HFFc6 (cell line): ENCODE data around the gene ASTN2. TPM values are rescaled to one million over a fixed set of nuclear protein-coding genes. Genes with fewer than 3 reads are reported as not detected.

Experiments
- DNase-seq: peaks from one replicate; pipeline ENCODE4 v3.0.0-alpha.2; 2018
- H3K27ac Mint-ChIP-seq: 2 replicates; pipeline ENCODE4 v1.8.0; 2020; ENCODE audit warnings: mild to moderate bottlenecking, mixed read lengths
- H3K27me3 Mint-ChIP-seq: 2 replicates; pipeline ENCODE4 v1.8.0; 2021; ENCODE audit warnings: mild to moderate bottlenecking, moderate library complexity, mixed read lengths; ENCODE audit not compliant: insufficient read depth
- H3K36me3 Mint-ChIP-seq: 2 replicates; pipeline ENCODE4 v1.8.0; 2021; ENCODE audit warnings: low read depth, mixed read lengths
- H3K4me1 Mint-ChIP-seq: 2 replicates; pipeline ENCODE4 v1.8.0; 2020; ENCODE audit warnings: low read depth, mixed read lengths
- H3K4me3 Mint-ChIP-seq: 2 replicates; pipeline ENCODE4 v1.8.0; 2020; ENCODE audit warnings: mild to moderate bottlenecking, moderate library complexity, mixed read lengths
- H3K9me3 Mint-ChIP-seq: 2 replicates; pipeline ENCODE4 v1.8.0; 2020; ENCODE audit warnings: mild to moderate bottlenecking, mixed read lengths
- total RNA-seq, 6 experiments: library from RNA; stranded (reverse); fragmentation: NEBNext Ultra II Directional; extraction: Animal tissue kit (Norgen Biotek cat#: 25700); gene quantifications; 2 replicates in 1 of 6; 3 replicates in 5 of 6; pipeline ENCODE4 v1.2.3, GENCODE V29; 2021
- TF ChIP-seq, protein P1 (sequence below): fragments of 200-600 bp; sonication (generic); IDR thresholded peaks from 2 replicates; pipeline ENCODE4 v1.5.0; 2021; ENCODE audit warnings: antibody characterized with exemption, mild to moderate bottlenecking

Gene ASTN2
- total RNA-seq, 6 experiments from 2014 or later = 7.3 to 9.7 (median 8.3) TPM

DNA sequence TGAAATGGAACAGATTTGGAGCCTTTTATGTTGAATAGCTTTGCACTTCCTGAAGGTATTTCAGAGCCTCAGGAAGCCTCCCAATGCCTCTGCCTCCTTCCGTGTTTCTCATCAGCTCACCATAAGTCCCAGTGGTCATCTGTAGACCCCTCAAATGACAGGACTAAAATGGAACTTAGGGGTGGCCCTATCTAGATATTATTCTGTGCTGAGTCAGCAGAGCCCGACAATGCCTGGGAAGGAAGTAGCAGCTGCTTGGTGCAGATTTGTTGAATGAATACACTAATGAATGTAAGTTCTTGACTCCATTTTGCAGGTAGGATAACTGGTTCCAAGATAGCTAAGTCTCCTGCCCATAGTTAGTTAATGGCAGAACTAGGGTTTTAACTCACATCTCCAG lies 97.7 kb downstream of the ASTN2 start:
- no peak overlapping the region for H3K4me3 Mint-ChIP-seq
- no peaks in the 10 kb centered on the region for H3K36me3 Mint-ChIP-seq
- TF ChIP-seq, protein P1, sequence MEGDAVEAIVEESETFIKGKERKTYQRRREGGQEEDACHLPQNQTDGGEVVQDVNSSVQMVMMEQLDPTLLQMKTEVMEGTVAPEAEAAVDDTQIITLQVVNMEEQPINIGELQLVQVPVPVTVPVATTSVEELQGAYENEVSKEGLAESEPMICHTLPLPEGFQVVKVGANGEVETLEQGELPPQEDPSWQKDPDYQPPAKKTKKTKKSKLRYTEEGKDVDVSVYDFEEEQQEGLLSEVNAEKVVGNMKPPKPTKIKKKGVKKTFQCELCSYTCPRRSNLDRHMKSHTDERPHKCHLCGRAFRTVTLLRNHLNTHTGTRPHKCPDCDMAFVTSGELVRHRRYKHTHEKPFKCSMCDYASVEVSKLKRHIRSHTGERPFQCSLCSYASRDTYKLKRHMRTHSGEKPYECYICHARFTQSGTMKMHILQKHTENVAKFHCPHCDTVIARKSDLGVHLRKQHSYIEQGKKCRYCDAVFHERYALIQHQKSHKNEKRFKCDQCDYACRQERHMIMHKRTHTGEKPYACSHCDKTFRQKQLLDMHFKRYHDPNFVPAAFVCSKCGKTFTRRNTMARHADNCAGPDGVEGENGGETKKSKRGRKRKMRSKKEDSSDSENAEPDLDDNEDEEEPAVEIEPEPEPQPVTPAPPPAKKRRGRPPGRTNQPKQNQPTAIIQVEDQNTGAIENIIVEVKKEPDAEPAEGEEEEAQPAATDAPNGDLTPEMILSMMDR = no peak
- H3K9me3 Mint-ChIP-seq = peaks cover 58% of the 10 kb centered on the region
- DNase-seq = no peak
- no peak overlapping the region for H3K27ac Mint-ChIP-seq
- H3K4me1 Mint-ChIP-seq = no peaks in the 10 kb centered on the region
- H3K27me3 Mint-ChIP-seq = peaks cover 2% of the 10 kb centered on the region

DNA sequence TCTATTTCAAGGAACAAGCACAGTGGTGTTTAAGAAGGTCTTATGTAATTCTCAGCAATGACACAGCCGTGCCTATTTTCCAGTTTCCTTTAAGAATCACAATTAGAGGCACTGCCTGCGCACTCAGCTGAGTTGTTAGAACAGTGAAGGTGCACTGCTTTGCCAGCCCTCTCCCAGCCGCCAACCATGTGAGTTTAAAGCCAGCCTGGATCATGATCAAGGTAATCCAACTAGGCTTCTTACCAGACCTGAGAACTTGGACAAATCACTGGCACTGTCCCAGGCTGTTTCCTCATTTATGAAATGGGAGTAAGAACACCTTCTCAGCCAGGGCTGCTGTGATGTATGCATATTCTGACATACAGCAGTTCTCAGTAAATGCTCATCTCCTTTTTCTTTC lies 99.6 kb downstream of the ASTN2 start:
- Mint-ChIP-seq H3K9me3 (peaks cover 58% of the 10 kb centered on the region), H3K4me1 (no peaks in the 10 kb centered on the region), H3K27me3 (peaks cover 3% of the 10 kb centered on the region), H3K36me3 (no peaks in the 10 kb centered on the region), H3K27ac (no peak overlapping the region), H3K4me3 (no peak overlapping the region)
- TF ChIP-seq, protein P1 = no peak
- no peak for DNase-seq

DNA sequence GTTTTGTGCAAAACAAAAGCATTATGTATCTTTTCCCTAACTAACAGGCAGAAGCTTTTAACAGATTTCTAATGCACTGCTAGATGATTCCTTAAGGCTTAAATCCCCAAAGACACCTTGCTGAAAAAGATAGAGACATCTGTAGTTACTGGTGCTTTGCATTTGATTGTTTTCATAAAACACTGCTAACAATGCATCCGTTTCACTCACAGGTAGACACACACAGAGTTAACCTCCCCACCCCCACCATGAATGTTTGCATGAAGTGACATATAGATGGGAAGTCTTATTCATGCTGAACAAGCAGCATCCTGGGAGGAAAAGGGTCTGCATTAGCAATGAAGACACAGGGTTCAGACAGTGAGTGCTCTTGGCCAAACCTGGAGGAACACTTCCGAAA lies 100.9 kb downstream of the ASTN2 start:
- no peak for DNase-seq
- Mint-ChIP-seq H3K9me3 (peaks cover 60% of the 10 kb centered on the region), H3K36me3 (no peaks in the 10 kb centered on the region), H3K27me3 (peaks cover 3% of the 10 kb centered on the region), H3K4me3 (no peak overlapping the region), H3K4me1 (no peaks in the 10 kb centered on the region), H3K27ac (no peak overlapping the region)
- TF ChIP-seq, protein P1 = no peak

DNA sequence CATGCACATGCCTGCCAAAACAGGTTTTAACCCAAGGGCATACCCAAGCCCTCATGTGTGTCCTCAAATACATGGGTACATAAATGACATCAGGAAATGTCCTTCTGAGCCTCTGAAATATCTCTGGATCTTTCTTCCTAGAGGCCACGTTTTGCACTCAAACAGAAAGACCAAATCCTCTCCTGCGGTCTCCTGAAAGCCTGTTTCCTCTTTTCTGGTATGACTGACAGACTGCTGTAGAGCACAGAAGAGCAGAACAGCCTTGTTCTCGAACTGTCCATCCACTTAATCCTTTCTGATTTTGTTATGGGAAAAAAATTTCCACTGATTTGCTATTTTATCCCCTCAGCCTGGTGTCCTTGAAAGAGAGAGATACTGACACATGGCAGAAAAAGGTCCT lies 107.2 kb downstream of the ASTN2 start:
- H3K36me3 Mint-ChIP-seq = no peaks in the 10 kb centered on the region
- peaks cover 1% of the 10 kb centered on the region for H3K27me3 Mint-ChIP-seq
- no peak overlapping the region for H3K4me3 Mint-ChIP-seq
- H3K27ac Mint-ChIP-seq = no peak overlapping the region
- TF ChIP-seq, protein P1 = no peak
- DNase-seq = no peak
- no peaks in the 10 kb centered on the region for H3K4me1 Mint-ChIP-seq
- peaks cover 53% of the 10 kb centered on the region for H3K9me3 Mint-ChIP-seq

DNA sequence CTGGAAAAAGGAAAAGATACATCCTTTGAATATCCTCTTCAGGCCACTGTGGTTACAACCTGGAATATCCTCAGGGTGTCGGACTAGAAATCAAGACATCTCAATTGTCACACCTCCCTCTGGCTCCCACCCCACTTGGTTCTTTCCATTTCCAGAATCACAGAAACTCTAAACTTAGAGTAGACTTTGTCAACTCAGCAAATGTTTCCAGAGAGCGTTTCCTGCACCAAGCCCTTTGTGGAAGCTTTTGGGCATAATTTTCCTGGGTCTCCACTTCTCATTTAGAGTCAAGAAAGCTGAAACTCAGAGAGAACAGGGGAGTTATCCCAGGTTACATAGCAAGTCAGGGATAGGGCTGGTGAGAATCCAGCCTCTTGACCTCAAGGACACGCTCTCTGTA lies 108.8 kb downstream of the ASTN2 start:
- H3K27ac Mint-ChIP-seq = no peak overlapping the region
- no peaks in the 10 kb centered on the region for H3K4me1 Mint-ChIP-seq
- H3K27me3 Mint-ChIP-seq = peaks cover 1% of the 10 kb centered on the region
- H3K9me3 Mint-ChIP-seq = peaks cover 48% of the 10 kb centered on the region
- H3K36me3 Mint-ChIP-seq = no peaks in the 10 kb centered on the region
- no peak for DNase-seq
- TF ChIP-seq, protein P1 = no peak
- no peak overlapping the region for H3K4me3 Mint-ChIP-seq

- H3K27me3 Mint-ChIP-seq = peaks cover 1% of the 10 kb centered on the region
- no peaks in the 10 kb centered on the region for H3K4me1 Mint-ChIP-seq
- H3K36me3 Mint-ChIP-seq = no peaks in the 10 kb centered on the region
- peaks cover 48% of the 10 kb centered on the region for H3K9me3 Mint-ChIP-seq
- TF ChIP-seq, protein P1 = no peak
- H3K4me3 Mint-ChIP-seq = no peak overlapping the region
- no peak overlapping the region for H3K27ac Mint-ChIP-seq
- no peak for DNase-seq
Measured at GRCh38 chr9:117305454-117305853, 109.4 kb downstream of the ASTN2 start.
